A549 (cell line): ENCODE results near the gene LRRC1.

ENCODE experiments used
- CHD4 ChIP-seq: fragments of 200-600 bp; sonication (generic); IDR thresholded peaks from 2 replicates; pipeline ENCODE4 v1.6.1; 2016; ENCODE audit warnings: antibody characterized with exemption, mild to moderate bottlenecking, borderline replicate concordance
- EP300 ChIP-seq, 2 experiments: fragments of >200 bp; sonication (Bioruptor Twin); formaldehyde crosslinking; IDR thresholded peaks; 2 replicates in 1 of 2; 3 replicates in 1 of 2; pipeline ENCODE4 v1.6.1; 2016 to 2017
- JUN ChIP-seq, 2 experiments: fragments of >200 bp; sonication (Bioruptor Twin); formaldehyde crosslinking; IDR thresholded peaks; 2 replicates in 1 of 2; 3 replicates in 1 of 2; pipeline ENCODE4 v1.6.1; 2016 to 2017
- KDM1A ChIP-seq: fragments of 200-600 bp; sonication (generic); IDR thresholded peaks from 2 replicates; pipeline ENCODE4 v1.6.1; 2016; ENCODE audit warnings: low read depth, mild to moderate bottlenecking
- NFE2L2 ChIP-seq: fragments of 150-350 bp; conservative IDR thresholded peaks from 2 replicates; pipeline ENCODE4 v1.6.1; 2014; ENCODE audit warnings: low read length
- POLR2A ChIP-seq: IDR thresholded peaks from 2 replicates; pipeline ENCODE4 v1.6.1; 2012; ENCODE audit warnings: mild to moderate bottlenecking, low read length
- RCOR1 ChIP-seq: fragments of 150-350 bp; IDR thresholded peaks from 2 replicates; pipeline ENCODE4 v1.6.1; 2014; ENCODE audit warnings: antibody characterized with exemption, low read length, low read depth
- TF ChIP-seq, protein P1 (sequence below): IDR thresholded peaks from 2 replicates; pipeline ENCODE4 v1.6.1; 2012
- TF ChIP-seq, protein P2 (sequence below): fragments of >200 bp; sonication (Bioruptor Twin); formaldehyde crosslinking; IDR thresholded peaks from 3 replicates; pipeline ENCODE4 v1.5.1; 2016
- TF ChIP-seq, protein P3 (sequence below): fragments of 250-450 bp; sonication (Bioruptor Pico); IDR thresholded peaks from 2 replicates; pipeline ENCODE4 v1.5.0; 2020; ENCODE audit warnings: low read depth, mild to moderate bottlenecking, moderate library complexity
- TF ChIP-seq, protein P4 (sequence below): fragments of 200-600 bp; sonication (generic); IDR thresholded peaks from 2 replicates; pipeline ENCODE4 v1.6.1; 2016; ENCODE audit warnings: antibody characterized with exemption, mild to moderate bottlenecking, moderate library complexity
- TF ChIP-seq, protein P5 (sequence below): fragments of 450-650 bp; IDR thresholded peaks from 2 replicates; pipeline ENCODE4 v1.6.1; 2014; ENCODE audit warnings: antibody characterized with exemption

DNA sequence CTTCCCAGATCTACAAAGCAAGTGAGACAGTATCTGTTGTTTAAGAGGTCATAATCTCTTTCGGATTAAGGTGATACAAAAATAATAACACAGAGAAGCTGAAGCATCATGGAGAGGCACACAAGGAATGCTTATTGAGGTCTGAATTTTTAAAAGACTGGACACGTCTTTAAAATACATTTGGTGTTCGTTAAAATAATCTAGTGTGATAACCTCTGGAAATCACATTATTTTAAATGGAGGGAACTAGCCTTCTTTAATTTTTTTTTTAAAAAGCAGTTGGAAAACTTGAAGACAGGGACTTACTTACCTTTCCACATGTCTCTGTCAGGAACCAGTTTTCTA is 1.9 kb upstream of the LRRC1 start:
- TF ChIP-seq, protein P1, sequence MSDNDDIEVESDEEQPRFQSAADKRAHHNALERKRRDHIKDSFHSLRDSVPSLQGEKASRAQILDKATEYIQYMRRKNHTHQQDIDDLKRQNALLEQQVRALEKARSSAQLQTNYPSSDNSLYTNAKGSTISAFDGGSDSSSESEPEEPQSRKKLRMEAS: no peak
- TF ChIP-seq POLR2A: no peak
- no peak for TF ChIP-seq NFE2L2
- TF ChIP-seq, protein P2, sequence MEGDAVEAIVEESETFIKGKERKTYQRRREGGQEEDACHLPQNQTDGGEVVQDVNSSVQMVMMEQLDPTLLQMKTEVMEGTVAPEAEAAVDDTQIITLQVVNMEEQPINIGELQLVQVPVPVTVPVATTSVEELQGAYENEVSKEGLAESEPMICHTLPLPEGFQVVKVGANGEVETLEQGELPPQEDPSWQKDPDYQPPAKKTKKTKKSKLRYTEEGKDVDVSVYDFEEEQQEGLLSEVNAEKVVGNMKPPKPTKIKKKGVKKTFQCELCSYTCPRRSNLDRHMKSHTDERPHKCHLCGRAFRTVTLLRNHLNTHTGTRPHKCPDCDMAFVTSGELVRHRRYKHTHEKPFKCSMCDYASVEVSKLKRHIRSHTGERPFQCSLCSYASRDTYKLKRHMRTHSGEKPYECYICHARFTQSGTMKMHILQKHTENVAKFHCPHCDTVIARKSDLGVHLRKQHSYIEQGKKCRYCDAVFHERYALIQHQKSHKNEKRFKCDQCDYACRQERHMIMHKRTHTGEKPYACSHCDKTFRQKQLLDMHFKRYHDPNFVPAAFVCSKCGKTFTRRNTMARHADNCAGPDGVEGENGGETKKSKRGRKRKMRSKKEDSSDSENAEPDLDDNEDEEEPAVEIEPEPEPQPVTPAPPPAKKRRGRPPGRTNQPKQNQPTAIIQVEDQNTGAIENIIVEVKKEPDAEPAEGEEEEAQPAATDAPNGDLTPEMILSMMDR: no peak
- no peak for TF ChIP-seq EP300 (IDR thresholded peaks at IDR 0.05)
- TF ChIP-seq, protein P3, sequence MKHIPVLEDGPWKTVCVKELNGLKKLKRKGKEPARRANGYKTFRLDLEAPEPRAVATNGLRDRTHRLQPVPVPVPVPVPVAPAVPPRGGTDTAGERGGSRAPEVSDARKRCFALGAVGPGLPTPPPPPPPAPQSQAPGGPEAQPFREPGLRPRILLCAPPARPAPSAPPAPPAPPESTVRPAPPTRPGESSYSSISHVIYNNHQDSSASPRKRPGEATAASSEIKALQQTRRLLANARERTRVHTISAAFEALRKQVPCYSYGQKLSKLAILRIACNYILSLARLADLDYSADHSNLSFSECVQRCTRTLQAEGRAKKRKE: no peak
- no peak for TF ChIP-seq CHD4
- no peak for TF ChIP-seq RCOR1
- TF ChIP-seq, protein P4, sequence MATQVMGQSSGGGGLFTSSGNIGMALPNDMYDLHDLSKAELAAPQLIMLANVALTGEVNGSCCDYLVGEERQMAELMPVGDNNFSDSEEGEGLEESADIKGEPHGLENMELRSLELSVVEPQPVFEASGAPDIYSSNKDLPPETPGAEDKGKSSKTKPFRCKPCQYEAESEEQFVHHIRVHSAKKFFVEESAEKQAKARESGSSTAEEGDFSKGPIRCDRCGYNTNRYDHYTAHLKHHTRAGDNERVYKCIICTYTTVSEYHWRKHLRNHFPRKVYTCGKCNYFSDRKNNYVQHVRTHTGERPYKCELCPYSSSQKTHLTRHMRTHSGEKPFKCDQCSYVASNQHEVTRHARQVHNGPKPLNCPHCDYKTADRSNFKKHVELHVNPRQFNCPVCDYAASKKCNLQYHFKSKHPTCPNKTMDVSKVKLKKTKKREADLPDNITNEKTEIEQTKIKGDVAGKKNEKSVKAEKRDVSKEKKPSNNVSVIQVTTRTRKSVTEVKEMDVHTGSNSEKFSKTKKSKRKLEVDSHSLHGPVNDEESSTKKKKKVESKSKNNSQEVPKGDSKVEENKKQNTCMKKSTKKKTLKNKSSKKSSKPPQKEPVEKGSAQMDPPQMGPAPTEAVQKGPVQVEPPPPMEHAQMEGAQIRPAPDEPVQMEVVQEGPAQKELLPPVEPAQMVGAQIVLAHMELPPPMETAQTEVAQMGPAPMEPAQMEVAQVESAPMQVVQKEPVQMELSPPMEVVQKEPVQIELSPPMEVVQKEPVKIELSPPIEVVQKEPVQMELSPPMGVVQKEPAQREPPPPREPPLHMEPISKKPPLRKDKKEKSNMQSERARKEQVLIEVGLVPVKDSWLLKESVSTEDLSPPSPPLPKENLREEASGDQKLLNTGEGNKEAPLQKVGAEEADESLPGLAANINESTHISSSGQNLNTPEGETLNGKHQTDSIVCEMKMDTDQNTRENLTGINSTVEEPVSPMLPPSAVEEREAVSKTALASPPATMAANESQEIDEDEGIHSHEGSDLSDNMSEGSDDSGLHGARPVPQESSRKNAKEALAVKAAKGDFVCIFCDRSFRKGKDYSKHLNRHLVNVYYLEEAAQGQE: no peak
- TF ChIP-seq, protein P5, sequence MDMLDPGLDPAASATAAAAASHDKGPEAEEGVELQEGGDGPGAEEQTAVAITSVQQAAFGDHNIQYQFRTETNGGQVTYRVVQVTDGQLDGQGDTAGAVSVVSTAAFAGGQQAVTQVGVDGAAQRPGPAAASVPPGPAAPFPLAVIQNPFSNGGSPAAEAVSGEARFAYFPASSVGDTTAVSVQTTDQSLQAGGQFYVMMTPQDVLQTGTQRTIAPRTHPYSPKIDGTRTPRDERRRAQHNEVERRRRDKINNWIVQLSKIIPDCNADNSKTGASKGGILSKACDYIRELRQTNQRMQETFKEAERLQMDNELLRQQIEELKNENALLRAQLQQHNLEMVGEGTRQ: no peak
- no peak for TF ChIP-seq KDM1A
- no peak for TF ChIP-seq JUN (IDR thresholded peaks at IDR 0.05)
